GM18861 (cell line): ENCODE results near the gene GNPNAT1.
"Not testable (repeated sequence)": the region's sequence is repeated elsewhere in the genome, so short reads cannot be mapped to it uniquely, and the experiment has no call there.

ENCODE experiments used
- ATAC-seq: cut with Tn5 transposase; IDR thresholded peaks from one replicate; pipeline ENCODE4 v1.9.1; 2021; ENCODE audit not compliant: unreplicated experiment

Gene GNPNAT1

GRCh38 chr14:52790011-52790755, 1.2 kb downstream of the GNPNAT1 start:
- no peak for ATAC-seq

DNA sequence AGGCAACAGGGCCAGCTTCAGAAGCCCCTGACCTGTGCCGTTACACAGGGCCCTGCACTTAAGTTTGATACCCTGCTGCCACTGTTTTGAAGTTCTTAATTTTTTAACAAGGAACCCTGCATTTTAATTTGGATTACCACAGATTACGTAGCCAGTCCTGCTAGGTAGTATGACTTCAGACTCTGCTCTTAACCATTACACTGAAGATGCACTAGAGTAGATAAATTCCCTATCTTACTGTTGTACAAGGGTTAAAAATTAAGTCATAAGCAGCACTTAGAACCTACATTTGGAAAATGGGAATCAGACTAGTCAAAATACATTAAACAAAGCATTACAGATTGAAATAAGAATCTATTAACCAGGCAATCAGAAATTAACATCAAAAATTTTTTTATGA, 2.3 kb downstream of the GNPNAT1 start:
- no peak for ATAC-seq

- no peak for ATAC-seq
Measured at GRCh38 chr14:52786887-52787286, 4.5 kb downstream of the GNPNAT1 start.

GRCh38 chr14:52783206-52783605, 8.2 kb downstream of the GNPNAT1 start:
- no peak for ATAC-seq

DNA sequence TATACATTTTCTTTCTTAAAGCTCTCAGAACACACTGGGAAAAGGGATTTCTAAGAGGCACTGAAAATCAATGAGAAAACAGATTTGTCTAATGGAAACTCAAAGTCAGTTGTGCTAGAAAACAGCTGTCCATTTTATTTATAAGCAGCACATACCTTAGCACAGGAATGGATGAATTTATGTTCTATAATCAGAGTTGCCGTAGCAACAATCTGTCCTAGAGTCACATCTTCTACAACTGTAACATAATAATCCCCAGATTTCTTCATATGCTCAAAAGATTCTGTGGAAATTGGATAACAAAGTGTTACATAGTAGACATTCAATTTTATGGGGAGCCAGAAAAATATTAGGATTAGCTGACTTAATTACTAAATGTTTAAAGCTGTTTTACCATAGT, 9.8 kb downstream of the GNPNAT1 start:
- no peak for ATAC-seq

GRCh38 chr14:52780893-52781292, 10.5 kb downstream of the GNPNAT1 start:
- ATAC-seq: peak; percentile 48

- no peak for ATAC-seq
Measured at GRCh38 chr14:52778702-52779101, 12.7 kb downstream of the GNPNAT1 start.

DNA sequence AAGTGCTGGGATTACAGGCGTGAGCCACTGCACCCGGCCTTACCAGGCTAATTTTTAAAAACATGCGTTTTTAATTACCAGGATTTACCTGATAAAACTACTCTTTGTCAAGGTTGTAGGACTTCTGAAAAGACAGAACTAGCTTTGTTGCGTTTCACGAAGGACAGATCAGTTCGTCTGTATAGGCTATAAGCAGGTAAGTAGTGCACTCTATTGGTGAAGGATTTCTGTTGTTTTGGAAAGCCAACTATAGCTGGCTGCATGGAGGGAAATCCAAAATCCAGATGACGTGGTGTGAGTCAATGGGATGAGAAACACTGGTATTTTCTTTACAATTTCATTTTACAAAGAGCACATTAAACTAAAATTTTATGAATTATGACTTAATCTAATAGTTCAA, 14.6 kb downstream of the GNPNAT1 start:
- ATAC-seq: no peak

GRCh38 chr14:52769887-52770286, 21.5 kb downstream of the GNPNAT1 start:
- no peak for ATAC-seq

DNA sequence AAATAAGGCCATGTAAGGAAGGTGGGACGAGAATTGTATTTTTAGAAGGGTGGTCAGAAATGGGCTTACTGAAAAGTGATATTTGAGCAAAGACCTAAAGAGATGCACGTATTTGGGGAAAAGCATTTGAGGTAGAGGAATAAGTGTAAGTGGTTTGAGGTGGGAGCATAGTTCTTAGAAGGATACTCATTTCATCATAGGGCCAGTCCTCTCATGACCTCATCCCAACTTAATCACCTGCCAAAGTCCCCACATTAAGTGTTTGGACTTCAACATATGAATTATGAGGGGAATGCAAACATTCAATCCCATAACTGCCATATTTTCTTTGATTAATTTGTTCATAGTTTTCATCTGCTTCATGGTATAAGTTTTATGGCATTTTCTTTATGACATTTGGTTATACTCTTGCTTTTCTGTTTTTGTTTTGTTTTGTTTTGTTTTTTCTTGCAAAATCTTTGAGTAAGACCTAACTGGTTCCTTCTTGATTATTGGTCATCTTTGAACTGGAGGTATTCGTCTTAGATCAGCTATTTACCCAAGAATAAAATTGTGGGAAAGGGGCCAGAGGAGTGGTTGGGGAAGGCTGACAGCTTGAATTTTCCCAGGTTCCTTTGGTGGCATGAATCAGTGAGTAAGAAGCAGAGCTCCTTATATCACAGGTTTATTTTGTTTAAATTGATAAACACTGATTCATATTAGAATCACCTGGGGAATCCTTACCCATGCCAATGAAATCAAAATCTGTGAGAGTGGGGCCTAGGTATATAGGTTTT, 24.2 kb downstream of the GNPNAT1 start:
- no peak for ATAC-seq

GRCh38 chr14:52762923-52763322, 28.5 kb downstream of the GNPNAT1 start:
- not testable (repeated sequence) for ATAC-seq

GRCh38 chr14:52759145-52759544, 32.3 kb downstream of the GNPNAT1 start:
- no peak for ATAC-seq

GRCh38 chr14:52755607-52756316, 35.6 kb downstream of the GNPNAT1 start:
- no peak for ATAC-seq

DNA sequence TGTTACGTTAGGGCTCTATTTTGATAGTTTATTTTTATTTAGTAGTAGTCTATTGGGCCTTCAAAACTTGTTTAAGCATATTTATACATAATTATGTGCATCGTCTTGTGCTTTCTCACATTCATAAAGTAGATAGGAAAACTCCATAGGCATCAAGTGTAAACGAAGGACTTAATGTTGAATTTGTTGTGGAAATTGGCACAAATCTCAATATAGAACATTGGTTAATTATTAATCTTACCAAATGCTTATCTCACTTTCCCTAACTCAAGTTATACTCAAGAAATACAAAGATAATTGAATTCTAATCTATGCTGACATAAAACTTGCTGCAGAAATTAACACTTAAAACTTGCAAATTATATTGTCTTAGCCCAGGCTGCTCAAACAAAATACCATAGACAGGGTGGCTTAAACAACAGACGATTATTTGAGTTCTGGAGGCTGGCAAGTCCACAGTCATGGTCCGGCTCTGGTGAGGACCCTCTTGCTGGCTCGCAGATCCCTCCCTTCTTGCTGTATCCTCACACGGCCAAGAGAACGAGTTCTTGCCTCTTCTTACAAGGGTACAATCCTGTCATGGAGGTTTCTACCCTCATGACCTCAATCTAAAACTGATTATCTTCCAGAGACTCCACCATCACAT, 42.6 kb downstream of the GNPNAT1 start:
- ATAC-seq: no peak

- ATAC-seq: no peak
Measured at GRCh38 chr14:52741865-52742264, 49.5 kb downstream of the GNPNAT1 start.

GRCh38 chr14:52740751-52741150, 50.7 kb downstream of the GNPNAT1 start:
- no peak for ATAC-seq

GRCh38 chr14:52738409-52738808, 53.0 kb downstream of the GNPNAT1 start:
- no peak for ATAC-seq

GRCh38 chr14:52735921-52736489, 55.4 kb downstream of the GNPNAT1 start:
- no peak for ATAC-seq

GRCh38 chr14:52733824-52734223, 57.6 kb downstream of the GNPNAT1 start:
- ATAC-seq: no peak

- ATAC-seq: no peak
Measured at GRCh38 chr14:52730709-52731111, 60.7 kb downstream of the GNPNAT1 start.
